PC-3 (cell line): Measurements from ENCODE around the gene SLC39A11.

ENCODE experiments used
- CTCF ChIP-seq: fragments of 300-600 bp; sonication (generic); conservative IDR thresholded peaks from 2 replicates; pipeline ENCODE4 v1.5.1; 2017; ENCODE audit warnings: antibody characterized with exemption, low read depth, mild to moderate bottlenecking, low read length
- EZH2 ChIP-seq: fragments of 300-600 bp; sonication (generic); IDR thresholded peaks from one replicate; pipeline ENCODE4 v1.6.1; 2017; ENCODE audit warnings: antibody characterized with exemption, mild to moderate bottlenecking, low read length; ENCODE audit not compliant: unreplicated experiment
- EZH2phosphoT487 ChIP-seq: fragments of 300-600 bp; sonication (generic); IDR thresholded peaks from 2 replicates; pipeline ENCODE4 v1.6.1; 2018; ENCODE audit warnings: mild to moderate bottlenecking, antibody characterized with exemption, low read length, borderline replicate concordance

GRCh38 chr17:72611172-72611571 is 481.3 kb downstream of the SLC39A11 start:
- TF ChIP-seq CTCF (no peak), EZH2 (no peak), EZH2phosphoT487 (no peak)
